Spleen (tissue), 7 donors: Measurements from ENCODE around the gene CEP350.

Source experiments
- CTCF ChIP-seq, 11 experiments: fragments of 200-600 bp in 7 of 11; fragments of 450-650 bp in 4 of 11; sonication (generic) in 4 of 11; IDR thresholded peaks in 8 of 11; conservative IDR thresholded peaks in 3 of 11; 1 replicate in 7 of 11; 2 replicates in 4 of 11; pipeline versions ENCODE4 v1.4.0 to v1.8.0; 2016 to 2021; ENCODE audit warnings: antibody characterized with exemption in 11 of 11, inconsistent platforms in 4 of 11, mild to moderate bottlenecking in 1 of 11
- POLR2A ChIP-seq, 3 donors: fragments of 450-650 bp; IDR thresholded peaks; one replicate each; pipeline ENCODE4 v1.5.1; 2017; ENCODE audit warnings: antibody characterized with exemption in 3 of 3, mild to moderate bottlenecking in 1 of 3
- donor health status: DM: no; HTN: no; CAD: no; lungs with moderate emphysema.
- donor health status: DM: no; HTN: no; CAD: no.
- donor health status: DM: no; HTN: no; CAD: no.

- TF ChIP-seq CTCF (IDR thresholded peaks at IDR 0.05 in 8 of 11, conservative IDR thresholded peaks at IDR 0.05 in 3 of 11) (no peak), POLR2A (IDR thresholded peaks at IDR 0.05) (no peak)
Measured at GRCh38 chr1:180092931-180093650, 138.5 kb downstream of the CEP350 start.
